T47D (cell line): ENCODE results near the gene DSCAM.

Source experiments
- DNase-seq, 2 experiments: peaks; one replicate each; pipeline versions ENCODE4 v3.0.0 to v3.0.0-alpha.2; 2011 to 2012; ENCODE audit warnings: low read depth in 1 of 2, low spot score in 1 of 2
- JUND ChIP-seq: IDR thresholded peaks from 2 replicates; pipeline ENCODE4 v1.6.1; 2012; ENCODE audit warnings: low read depth
- in situ Hi-C: cut with HindIII; loops from 2 replicates; pipeline ENCODE4 v1.10.0; 2016; ENCODE audit warnings: low sequenced_read_pairs, low pct_unique_long_range_greater_than_20kb

DSCAM gene

DNA sequence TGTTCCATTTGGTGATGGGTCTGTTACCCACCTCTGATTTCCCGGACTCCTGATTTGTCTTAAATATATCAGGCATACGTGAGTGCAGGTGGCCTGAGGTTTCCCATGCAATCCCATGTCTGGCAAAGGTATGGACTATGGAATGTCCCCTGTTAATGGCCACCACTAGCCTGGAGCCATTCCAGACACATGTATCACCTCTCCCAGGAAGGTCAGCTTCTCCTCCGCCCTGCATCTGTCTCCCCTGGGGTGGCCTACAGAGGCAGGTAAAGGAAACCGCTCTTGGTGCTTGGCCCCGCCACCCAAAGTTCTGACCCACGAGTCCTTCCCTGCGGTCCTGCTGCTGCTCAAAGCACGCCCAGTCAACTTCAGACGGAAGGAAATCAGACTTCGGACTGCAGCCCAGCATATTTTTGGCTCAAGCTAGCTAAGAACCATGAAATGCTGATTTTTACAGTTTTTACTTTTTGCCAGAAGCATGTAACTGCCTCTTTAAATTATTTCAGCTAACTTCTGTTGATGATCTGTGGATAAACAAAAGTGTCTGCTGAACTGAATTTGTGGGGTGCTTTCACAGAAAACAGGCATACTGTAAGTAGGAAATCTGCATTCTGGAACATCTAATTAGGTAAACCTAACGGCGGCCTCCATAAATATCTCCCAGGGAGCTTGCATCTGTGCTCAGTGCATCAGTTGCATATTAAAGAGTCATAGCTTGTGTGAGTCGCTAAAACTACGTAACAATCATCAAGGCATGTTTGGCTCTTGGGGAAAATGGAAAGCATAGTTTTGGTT lies 873.8 kb downstream of the DSCAM start:
- TF ChIP-seq JUND: no peak
- no peak for DNase-seq
- in situ Hi-C loops: no loop called here

DNA sequence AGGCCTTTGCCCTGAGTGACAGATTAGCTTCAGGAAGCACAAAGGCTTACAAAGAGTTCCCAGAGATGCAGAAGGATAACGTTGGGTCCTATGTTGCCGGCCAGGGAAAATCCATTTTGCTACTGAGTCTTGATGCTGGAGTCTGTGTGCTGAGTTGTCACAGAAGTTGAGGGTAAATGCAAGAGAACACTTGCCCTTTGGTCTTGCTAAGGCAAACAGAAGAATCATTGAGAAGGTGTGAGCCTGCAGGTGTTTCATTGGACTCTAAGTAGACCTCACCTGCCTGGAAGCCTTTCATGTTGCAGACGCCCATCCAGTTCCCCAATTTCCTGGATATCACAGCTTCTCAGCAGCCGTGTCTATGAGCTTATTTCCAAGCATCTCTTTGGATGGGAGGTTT lies 874.5 kb downstream of the DSCAM start:
- no peak for DNase-seq

DNA sequence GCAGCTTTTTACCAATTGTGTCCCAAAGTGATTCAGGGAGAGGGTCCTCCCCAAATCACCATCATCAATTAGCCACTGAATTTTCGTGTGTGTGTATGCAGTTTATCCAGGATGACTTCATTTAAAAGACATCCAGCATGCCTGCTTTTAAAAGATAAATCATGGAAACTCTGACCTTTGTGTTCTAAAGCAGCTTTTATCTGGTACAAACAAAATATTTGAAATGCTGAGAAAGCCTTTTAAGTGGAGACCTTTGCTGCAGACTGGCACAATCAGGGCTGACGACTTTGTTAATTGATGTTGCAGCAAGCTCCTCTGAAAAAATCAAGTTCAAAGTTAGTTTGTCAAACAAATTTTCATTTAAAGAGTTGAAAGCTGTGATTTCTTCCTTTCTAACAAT lies 875.0 kb downstream of the DSCAM start:
- no peak for TF ChIP-seq JUND
- in situ Hi-C loops: no loop called here
- DNase-seq: no peak

More for the DNA sequence above, 874.5 kb downstream of the DSCAM start:
- in situ Hi-C loops: no loop called here
- TF ChIP-seq JUND: no peak

DNA sequence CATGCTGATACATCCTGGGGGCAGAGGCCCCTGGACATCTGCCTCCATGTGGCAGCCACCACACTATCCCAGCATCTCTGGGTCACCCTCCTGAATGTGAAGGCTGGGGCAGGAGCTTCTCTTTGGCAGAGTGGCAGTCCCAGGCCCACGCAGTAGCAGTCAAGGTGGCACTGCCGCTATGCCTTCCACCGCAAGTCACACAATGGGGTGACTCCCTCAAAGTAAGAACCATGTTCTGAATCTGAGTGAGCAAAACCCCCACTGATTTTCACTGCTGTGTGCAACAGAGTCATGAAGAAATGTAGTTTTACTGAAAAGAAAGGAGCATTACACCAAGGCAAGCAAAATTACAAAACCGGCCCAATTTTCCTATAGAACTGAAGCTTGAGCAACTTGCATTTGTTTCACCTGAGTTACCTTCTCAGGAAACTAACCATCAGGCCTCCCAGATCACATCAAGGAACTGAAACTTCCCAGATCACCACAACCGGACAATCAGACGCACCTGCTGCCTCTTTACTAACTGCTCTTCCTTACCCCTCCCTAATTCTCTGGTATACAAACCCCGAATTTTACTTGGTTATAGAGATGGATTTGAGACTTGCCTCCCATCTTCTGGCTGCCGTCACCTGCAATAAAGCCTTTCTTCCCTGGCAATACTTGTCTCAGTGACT lies 877.1 kb downstream of the DSCAM start:
- in situ Hi-C loops: no loop called here
- DNase-seq: no peak
- TF ChIP-seq JUND: no peak

DNA sequence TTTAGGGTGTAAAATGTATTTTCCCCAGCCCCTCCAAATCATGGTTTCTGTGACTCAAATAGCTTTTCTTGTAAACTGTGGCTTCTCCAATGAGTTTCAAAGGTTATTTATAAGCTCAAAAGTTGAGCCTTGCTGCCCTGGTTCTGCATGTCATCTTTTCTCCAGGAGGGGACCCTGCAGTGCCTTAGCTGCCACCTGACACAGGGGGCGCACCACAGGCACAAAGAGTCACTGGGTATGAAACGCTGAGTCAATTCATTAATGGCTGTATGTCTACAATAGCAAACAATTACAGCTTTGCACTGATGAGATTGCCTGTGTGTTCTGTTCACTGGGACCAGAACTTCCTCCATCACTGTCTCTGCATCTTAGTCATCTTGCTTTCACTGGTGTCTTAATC lies 878.9 kb downstream of the DSCAM start:
- no peak for TF ChIP-seq JUND
- in situ Hi-C loops: no loop called here
- DNase-seq: no peak

DNA sequence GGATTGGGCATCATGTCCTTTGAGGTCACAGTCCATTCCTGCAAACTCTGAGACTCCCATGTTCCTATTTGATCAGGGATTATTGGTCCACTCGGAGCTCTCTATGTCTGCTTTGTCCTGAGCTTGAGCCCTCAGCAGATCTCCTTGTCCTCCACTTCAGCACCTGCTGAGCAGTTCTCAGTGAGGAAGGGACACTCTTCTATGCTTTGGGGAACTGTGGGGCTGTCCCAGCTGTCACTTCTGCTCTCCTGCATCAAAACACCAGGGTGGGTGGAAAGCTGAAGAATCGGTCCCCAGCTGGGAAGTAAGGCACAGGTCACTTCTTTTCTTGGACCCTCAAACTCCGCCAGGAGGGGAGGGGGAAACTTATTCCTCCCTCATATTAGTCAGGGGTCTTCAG lies 880.2 kb downstream of the DSCAM start:
- in situ Hi-C loops: no loop called here
- no peak for TF ChIP-seq JUND
- DNase-seq: no peak

DNA sequence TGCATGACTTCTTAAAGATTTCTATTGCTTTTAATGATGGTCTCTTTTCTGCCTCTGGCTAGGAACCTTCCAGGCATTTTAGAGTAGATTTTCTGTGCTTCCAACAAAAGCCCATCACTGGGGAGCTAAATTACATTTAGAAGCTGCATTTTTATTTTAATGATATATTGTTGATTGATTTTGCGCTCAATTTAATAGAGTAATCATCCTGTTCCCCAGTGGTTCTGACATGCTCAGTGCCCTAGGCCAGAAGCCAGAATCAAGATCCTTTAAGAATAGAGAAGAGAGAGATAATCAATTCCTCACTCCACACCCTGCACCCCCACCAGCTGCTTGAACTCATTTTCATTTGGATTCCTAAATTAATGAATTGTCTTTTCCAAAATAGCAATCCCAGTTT lies 881.9 kb downstream of the DSCAM start:
- TF ChIP-seq JUND: no peak
- in situ Hi-C loops: no loop called here
- DNase-seq: no peak

DNA sequence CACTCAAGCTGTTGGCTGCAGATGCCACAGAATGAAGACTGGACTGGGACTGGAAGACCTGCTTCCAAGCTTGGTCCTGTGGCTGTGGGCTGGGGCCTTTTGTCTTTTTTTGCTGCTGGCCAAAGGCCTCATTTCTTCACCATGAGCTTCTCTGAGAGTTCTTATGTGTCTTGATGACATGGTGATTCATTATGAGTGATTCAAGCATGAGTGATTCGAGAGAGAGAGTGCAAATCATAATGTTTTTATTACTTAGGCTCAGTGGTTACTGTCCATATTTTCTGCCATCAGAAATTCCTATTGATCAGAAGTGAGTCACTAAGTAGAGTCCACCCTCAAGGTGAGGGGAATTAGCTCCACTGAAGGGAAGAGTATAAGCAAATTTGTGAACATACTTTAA lies 885.7 kb downstream of the DSCAM start:
- TF ChIP-seq JUND: no peak
- in situ Hi-C loops: no loop called here
- no peak for DNase-seq
